DMS 273 treated with DMSO at 0.1 percent for 48 hours (cell line): ENCODE results near the gene RHOBTB3.

ENCODE experiments used
- DNase-seq: peaks from one replicate; lab custom pipeline; 2025; lab: John Stamatoyannopoulos, UW

The RHOBTB3 gene

DNA sequence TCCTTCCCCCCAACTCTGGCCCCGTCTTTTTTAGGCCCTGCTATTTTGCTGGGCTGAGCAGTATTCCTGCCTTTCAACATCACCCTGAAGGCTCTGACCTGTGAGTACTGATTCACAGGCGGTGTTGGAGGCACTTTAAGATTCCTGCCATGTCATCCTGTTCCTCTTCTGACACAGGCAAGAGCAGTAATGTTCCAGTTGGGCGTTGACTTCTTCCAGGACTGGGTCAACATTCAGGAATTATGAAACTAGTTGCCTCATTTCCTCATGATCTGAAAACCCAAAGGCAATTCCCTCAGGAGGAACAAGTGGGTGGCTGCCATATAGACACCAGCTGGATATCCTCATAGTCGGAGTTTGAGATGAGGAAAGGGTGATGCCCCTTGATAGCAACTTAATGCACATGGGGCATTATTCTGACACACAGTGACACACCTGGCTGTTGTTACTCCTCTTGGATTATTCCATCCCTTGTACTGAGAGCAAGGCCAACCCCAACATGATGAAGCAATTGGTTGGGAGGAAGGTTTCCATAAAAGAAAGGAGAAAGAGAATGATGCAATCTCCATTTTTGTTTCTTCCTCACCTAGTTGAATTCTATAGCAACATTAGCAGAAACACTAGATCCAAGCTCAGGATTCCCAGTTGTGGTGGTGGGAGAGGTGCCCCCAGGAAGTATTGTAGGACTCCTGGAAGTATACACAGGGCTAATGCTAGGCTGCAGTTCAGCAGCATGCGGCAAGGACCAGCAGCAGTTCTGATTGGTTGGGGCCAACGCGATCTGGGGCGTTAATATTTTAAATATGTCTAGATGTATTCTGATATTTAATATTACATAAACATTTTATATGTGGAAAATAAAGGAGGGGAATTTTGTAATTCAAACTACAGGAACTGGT, 111.0 kb downstream of the RHOBTB3 start:
- DNase-seq = no peak

GRCh38 chr5:95842854-95843544, 111.9 kb downstream of the RHOBTB3 start:
- DNase-seq = no peak

DNA sequence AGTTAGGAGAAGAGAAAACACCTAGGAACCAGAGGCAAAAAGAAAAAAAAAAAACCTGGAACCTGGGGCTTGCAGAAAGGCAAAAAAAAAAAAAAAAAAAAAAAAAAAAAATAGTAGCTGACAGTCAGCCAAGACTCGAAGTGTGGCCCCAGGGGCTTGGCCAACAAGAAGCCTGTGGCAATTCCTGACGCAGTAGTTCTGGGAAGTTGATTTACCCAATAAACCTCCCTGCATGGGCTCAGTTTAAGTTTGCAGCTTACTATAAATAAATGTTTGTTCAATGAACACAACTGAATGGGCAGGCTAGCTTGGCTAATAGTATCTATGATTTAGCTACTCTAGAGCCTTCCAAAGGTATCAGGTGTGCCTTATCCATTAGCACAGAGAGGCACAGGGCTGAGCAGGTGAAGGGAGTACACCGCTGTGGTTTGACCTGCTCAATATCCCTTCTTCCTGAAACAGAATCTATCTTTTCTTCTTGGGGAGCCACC, 112.6 kb downstream of the RHOBTB3 start:
- DNase-seq = no peak

DNA sequence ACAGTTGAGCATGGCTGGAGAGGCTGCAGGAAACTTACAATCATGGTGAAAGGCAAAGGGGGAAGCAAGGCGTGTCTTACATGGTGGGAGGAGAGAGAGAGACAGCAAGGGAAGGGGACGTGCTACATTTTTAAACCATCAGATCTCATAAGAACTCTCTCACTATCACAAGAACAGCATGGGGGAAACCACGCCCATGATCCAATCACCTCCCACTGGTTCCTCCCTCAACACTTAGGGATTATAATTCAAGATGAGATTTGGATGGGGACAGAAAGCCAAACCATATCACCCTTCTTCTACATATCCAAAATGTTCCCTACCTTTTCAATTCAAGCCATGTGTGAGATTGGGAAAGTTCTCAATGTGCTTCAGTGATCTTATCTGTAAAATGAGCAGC, 114.3 kb downstream of the RHOBTB3 start:
- no peak for DNase-seq
